CD4-positive, alpha-beta T cell treated with Interleukin-6 for 4 hours (primary cell): Measurements from ENCODE around the gene ACOX1.

ENCODE experiments used
- DNase-seq: peaks from one replicate; pipeline ENCODE4 v3.0.0-alpha.2; 2020; ENCODE audit warnings: mixed read lengths

The ACOX1 gene

GRCh38 chr17:76008208-76008607 is 29.2 kb upstream of the ACOX1 start:
- DNase-seq: no peak

GRCh38 chr17:76007850-76008165 is 28.8 kb upstream of the ACOX1 start:
- DNase-seq: no peak

GRCh38 chr17:76007131-76007849 is 28.3 kb upstream of the ACOX1 start:
- no peak for DNase-seq

GRCh38 chr17:76005263-76006149 is 26.5 kb upstream of the ACOX1 start:
- peak; percentile 88 for DNase-seq

- DNase-seq: no peak
These were observed 25.8 kb upstream of the ACOX1 start for GRCh38 chr17:76004750-76005262.

- DNase-seq: no peak
These were observed 24.9 kb upstream of the ACOX1 start for GRCh38 chr17:76003915-76004314.

GRCh38 chr17:76002100-76002499 is 23.1 kb upstream of the ACOX1 start:
- no peak for DNase-seq

GRCh38 chr17:76000755-76001521 is 22.0 kb upstream of the ACOX1 start, which contains the start of gene CDK3:
Gene CDK3 (plus strand): TSS chr17:76000855. CDS start chr17:76001426, 571 bp downstream.
- no peak for DNase-seq

- peak; percentile 68 for DNase-seq
These were observed 21.2 kb upstream of the ACOX1 start for GRCh38 chr17:76000016-76000754.

GRCh38 chr17:75998327-75998795 is 19.4 kb upstream of the ACOX1 start:
- no peak for DNase-seq

- DNase-seq: peak; percentile 47
These were observed 18.0 kb upstream of the ACOX1 start for GRCh38 chr17:75996665-75997590.

- DNase-seq: no peak
These were observed 16.5 kb upstream of the ACOX1 start for GRCh38 chr17:75995385-75995925.

GRCh38 chr17:75994802-75995370 is 15.9 kb upstream of the ACOX1 start:
- DNase-seq: no peak

- no peak for DNase-seq
These were observed 12.4 kb upstream of the ACOX1 start for GRCh38 chr17:75991396-75991795.

GRCh38 chr17:75987041-75987440 is 8.1 kb upstream of the ACOX1 start:
- DNase-seq: no peak

- DNase-seq: no peak
These were observed 7.0 kb upstream of the ACOX1 start for GRCh38 chr17:75985986-75986385.

- no peak for DNase-seq
These were observed 4.7 kb upstream of the ACOX1 start for GRCh38 chr17:75983501-75984181.

- DNase-seq: no peak
These were observed 2.2 kb upstream of the ACOX1 start for GRCh38 chr17:75981019-75981615.
